HepG2 (cell line): ENCODE measurements around the gene WDR54. TPM values are rescaled to one million over a fixed set of nuclear protein-coding genes. Genes with fewer than 3 reads are reported as not detected.
"Not testable (repeated sequence)": the region's sequence is repeated elsewhere in the genome, so short reads cannot be mapped to it uniquely, and the experiment has no call there.

Experiments
- ATAC-seq: fragments of 200-7000 bp; cut with Tn5 transposase; 3 replicates; pipeline ENCODE4 v1.9.1; 2020; ENCODE audit warnings: mild to moderate bottlenecking, moderate library complexity
- BruUV-seq: library from RNA; stranded (reverse); fragments of 400-500 nt; replicated peaks from 2 replicates; lab custom pipeline; 2021; lab: Mats Ljungman, UMichigan
- CTCF ChIA-PET: fragments of 300-600 bp; formaldehyde crosslinking; extraction: SDS; loops from one replicate; lab custom pipeline; 2021; ENCODE audit warnings: low total read pairs, inconsistent platforms, low intra/inter-chr PET ratio; lab: Yijun Ruan, JAX
- POLR2A ChIA-PET: fragments of 350-600 bp; sonication (Branson Sonifier 250); formaldehyde crosslinking; loops from one replicate; lab custom pipeline; 2020; ENCODE audit warnings: antibody characterized with exemption, inconsistent platforms; lab: Yijun Ruan, JAX
- DNase-seq: peaks from one replicate; pipeline ENCODE4 v3.0.0-alpha.2; 2015; ENCODE audit warnings: low spot score
- FAIRE-seq: peaks from 3 replicates; lab custom pipeline; 2011; peaks lifted over from hg19 to GRCh38; lab: Jason Lieb, UNC
- H2AFZ ChIP-seq: one replicate; pipeline ENCODE4 v1.6.1; 2011; ENCODE audit warnings: low read length, inconsistent platforms
- H3K27ac ChIP-seq: fragments of 300-600 bp; 3 replicates; pipeline ENCODE4 v1.8.0; 2011; ENCODE audit warnings: mixed run types, mild to moderate bottlenecking, mixed read lengths, low read length, inconsistent platforms; ENCODE audit not compliant: insufficient read depth; ENCODE audit errors: extremely low read length
- H3K27me3 ChIP-seq, 2 experiments: fragments of 200-600 bp in 1 of 2; 2 replicates in 1 of 2; 3 replicates in 1 of 2; pipeline versions ENCODE4 v1.6.0 to v1.8.0; 2011; ENCODE audit warnings: low read length in 2 of 2, mild to moderate bottlenecking in 2 of 2, moderate library complexity in 2 of 2, inconsistent platforms in 1 of 2; ENCODE audit not compliant: insufficient read depth in 2 of 2, control insufficient read depth in 1 of 2
- H3K36me3 ChIP-seq, 2 experiments: fragments of 200-600 bp in 1 of 2; replicated peaks in 1 of 2; 2 replicates in 1 of 2; 3 replicates in 1 of 2; pipeline versions ENCODE4 v1.5.1 to v1.8.0; 2011; ENCODE audit warnings: low read length in 2 of 2, inconsistent platforms in 1 of 2; ENCODE audit not compliant: insufficient read depth in 2 of 2, control insufficient read depth in 1 of 2
- H3K4me1 ChIP-seq: 2 replicates; pipeline ENCODE4 v1.5.1; 2012; ENCODE audit warnings: low read length, inconsistent platforms; ENCODE audit not compliant: insufficient read depth
- H3K4me2 ChIP-seq: 2 replicates; pipeline ENCODE4 v1.6.0; 2011; ENCODE audit warnings: low read depth, low read length, inconsistent platforms
- H3K4me3 ChIP-seq, 3 experiments: fragments of 200-600 bp in 1 of 3; sonication (generic), shearing (Covaris generic) in 1 of 3; replicated peaks in 1 of 3; 2 replicates each; pipeline ENCODE4 v1.5.1; 2011 to 2016; ENCODE audit warnings: low read length in 3 of 3, inconsistent platforms in 2 of 3, low read depth in 2 of 3, mild to moderate bottlenecking in 2 of 3, control low read depth in 1 of 3, mixed read lengths in 1 of 3; ENCODE audit not compliant: insufficient read depth in 1 of 3
- H3K79me2 ChIP-seq: one replicate; pipeline ENCODE4 v1.6.1; 2011; ENCODE audit warnings: low read length, inconsistent platforms; ENCODE audit not compliant: insufficient read depth
- H3K9ac ChIP-seq: 2 replicates; pipeline ENCODE4 v1.6.0; 2011; ENCODE audit warnings: mild to moderate bottlenecking, low read depth, low read length, inconsistent platforms; ENCODE audit not compliant: insufficient read depth
- H3K9me3 ChIP-seq: 2 replicates; pipeline ENCODE4 v1.5.1; 2012; ENCODE audit warnings: mild to moderate bottlenecking, low read length
- H4K20me1 ChIP-seq: 2 replicates; pipeline ENCODE4 v1.6.0; 2011; ENCODE audit warnings: inconsistent platforms, mild to moderate bottlenecking, low read length, moderate library complexity; ENCODE audit not compliant: insufficient read depth
- CHD4 ChIP-seq: fragments of 200-600 bp; sonication (generic); IDR thresholded peaks from 2 replicates; pipeline ENCODE4 v1.7.0; 2017; ENCODE audit warnings: mild to moderate bottlenecking, low read length, borderline replicate concordance
- CREM ChIP-seq, 2 experiments: sonication (generic) in 1 of 2; formaldehyde crosslinking in 1 of 2; IDR thresholded peaks; 2 replicates each; pipeline versions ENCODE4 v1.4.0 to v1.6.1; 2016 to 2020; ENCODE audit warnings: antibody characterized with exemption in 1 of 2, mild to moderate bottlenecking in 1 of 2, missing genetic modification reagents in 1 of 2
- KAT7 ChIP-seq: IDR thresholded peaks from 2 replicates; pipeline ENCODE4 v1.6.1; 2018; ENCODE audit warnings: borderline replicate concordance, missing compliant biosample characterization
- KLF16 ChIP-seq, 2 experiments: sonication (generic) in 1 of 2; formaldehyde crosslinking in 1 of 2; IDR thresholded peaks; 2 replicates each; pipeline versions ENCODE4 v1.6.1 to v1.8.0; 2016 to 2023; ENCODE audit warnings: missing genetic modification reagents in 2 of 2, missing compliant biosample characterization in 1 of 2
- MEIS2 ChIP-seq: sonication (generic); formaldehyde crosslinking; IDR thresholded peaks from 2 replicates; pipeline ENCODE4 v1.9.0; 2021; ENCODE audit warnings: mild to moderate bottlenecking, missing genetic modification reagents
- MIER3 ChIP-seq: IDR thresholded peaks from 2 replicates; pipeline ENCODE4 v1.6.1; 2016; ENCODE audit warnings: missing compliant biosample characterization, borderline replicate concordance
- RFX3 ChIP-seq: IDR thresholded peaks from 2 replicates; pipeline ENCODE4 v1.6.1; 2016; ENCODE audit warnings: missing biosample characterization, missing genetic modification reagents
- RXRB ChIP-seq: IDR thresholded peaks from 2 replicates; pipeline ENCODE4 v1.6.1; 2016; ENCODE audit warnings: borderline replicate concordance, missing genetic modification reagents, missing compliant biosample characterization
- SNAPC2 ChIP-seq: sonication (generic); formaldehyde crosslinking; IDR thresholded peaks from 2 replicates; pipeline ENCODE4 v1.8.1; 2022; ENCODE audit warnings: mild to moderate bottlenecking, missing genetic modification reagents
- TARDBP ChIP-seq: sonication (generic); formaldehyde crosslinking; IDR thresholded peaks from 2 replicates; pipeline ENCODE4 v1.8.0; 2022; ENCODE audit warnings: mild to moderate bottlenecking, missing genetic modification reagents
- TBP ChIP-seq: sonication (generic); formaldehyde crosslinking; IDR thresholded peaks from 2 replicates; pipeline ENCODE4 v1.5.0; 2020; ENCODE audit warnings: missing genetic modification reagents
- XRCC5 ChIP-seq: fragments of 200-400 bp; formaldehyde crosslinking; optimal IDR thresholded peaks from 2 replicates; pipeline ENCODE3; 2017; ENCODE audit warnings: mild to moderate bottlenecking, low read length
- ZFP1 ChIP-seq: IDR thresholded peaks from 2 replicates; pipeline ENCODE4 v1.6.1; 2016
- ZMYM3 ChIP-seq: sonication (generic); formaldehyde crosslinking; IDR thresholded peaks from 2 replicates; pipeline ENCODE4 v1.5.1; 2020; ENCODE audit warnings: mild to moderate bottlenecking, missing genetic modification reagents
- ZNF121 ChIP-seq: sonication (generic); formaldehyde crosslinking; IDR thresholded peaks from 2 replicates; pipeline ENCODE4 v1.5.0; 2020; ENCODE audit warnings: mild to moderate bottlenecking, missing genetic modification reagents
- ZNF350 ChIP-seq: sonication (generic); formaldehyde crosslinking; IDR thresholded peaks from 2 replicates; pipeline ENCODE4 v1.4.0; 2020; ENCODE audit warnings: mild to moderate bottlenecking, low read depth, missing genetic modification reagents, borderline replicate concordance
- ZNF878 ChIP-seq: sonication (generic); formaldehyde crosslinking; IDR thresholded peaks from 2 replicates; pipeline ENCODE4 v1.8.1; 2023; ENCODE audit warnings: mild to moderate bottlenecking, missing genetic modification reagents, moderate library complexity
- WGBS: methylation state at CpG from one replicate; pipeline ENCODE4 v1.1.6; 2017; ENCODE audit warnings: low lambda C conversion rate; 5-methylcytosine and 5-hydroxymethylcytosine counted together
- in situ Hi-C: cut with HindIII; loops from 2 replicates; pipeline ENCODE4 v1.10.0; 2017; ENCODE audit warnings: low pct_unique_long_range_greater_than_20kb; ENCODE audit not compliant: extremely low pct_ligation_motif_present
- intact Hi-C: fragments of 100-400 bp; cut with micrococcal nuclease; formaldehyde crosslinking; loops from one replicate; pipeline ENCODE4 v1.10.0; 2022; ENCODE audit not compliant: unreplicated experiment
- polyA plus RNA-seq, 8 experiments: library from polyadenylated mRNA; depleted of rRNA in 3 of 8; stranded (reverse) in 7 of 8; unstranded in 1 of 8; fragments of >200 nt; fragmentation: Illumina TruSeq in 4 of 8; extraction: Trizol in 4 of 8; gene quantifications; 2 replicates each; pipeline versions ENCODE4 v1.2.1 to v1.2.3, GENCODE V29; 2011 to 2016; ENCODE audit warnings: low read depth in 4 of 8, missing spikeins in 1 of 8, mixed read lengths in 1 of 8; ENCODE audit not compliant: insufficient read depth in 1 of 8
- total RNA-seq, 5 experiments: library from RNA; depleted of rRNA; stranded (reverse); fragments of >200 nt; fragmentation: Illumina TruSeq; extraction: Trizol; gene quantifications; 2 replicates each; pipeline ENCODE4 v1.2.3, GENCODE V29; 2016; ENCODE audit warnings: low read depth in 1 of 5
- TF ChIP-seq, protein P1 (sequence below): sonication (generic); formaldehyde crosslinking; IDR thresholded peaks from 2 replicates; pipeline ENCODE4 v1.4.0; 2020; ENCODE audit warnings: missing genetic modification reagents, mild to moderate bottlenecking, borderline replicate concordance
- TF ChIP-seq, protein P2 (sequence below): sonication (generic); formaldehyde crosslinking; IDR thresholded peaks from 2 replicates; pipeline ENCODE4 v1.9.0; 2022; ENCODE audit warnings: low read depth, missing genetic modification reagents

WDR54 gene
- total and polyA plus RNA-seq, 2 of the 13 experiments (the other 11 are each of a cell fraction or from before 2014, with no cell fraction given), result 2.0 to 17.3 TPM

GRCh38 chr2:74442483-74443297 lies 21.2 kb downstream of the WDR54 start:
- peak overlapping the region; percentile 95 for H3K4me2 ChIP-seq
- FAIRE-seq; H3K27me3 ChIP-seq; H3K9me3 ChIP-seq; DNase-seq; BruUV-seq; CTCF ChIA-PET; ATAC-seq; in situ Hi-C loops; H2AFZ ChIP-seq; TF ChIP-seq CREM (CRISPR knock-in tag; IDR thresholded peaks at IDR 0.05): not testable (repeated sequence)
- H3K79me2 ChIP-seq, result peaks cover 43% of the 10 kb centered on the region
- 45% methylated on average over 16 of the region's 16 CpGs for WGBS
- POLR2A ChIA-PET, result interaction anchor here (0.9 to 11.6 kb wide), 18 partner anchors 12 to 265 kb away, joined by 3 to 342 read pairs (median 10); partner anchors contain the start of genes AUP1, C2orf81, CCDC142 and DQX1
- peak overlapping the region; percentile 91 for H3K9ac ChIP-seq
- H3K27ac ChIP-seq, result peak overlapping the region; percentile 91
- peaks cover 11 to 20% of the 10 kb centered on the region in 2 experiments; a peak in 4 of 5 replicates for H3K36me3 ChIP-seq
- peak overlapping the region; percentile 76 to 94 (median 93) for H3K4me3 ChIP-seq
- H3K4me1 ChIP-seq, result peaks cover 68% of the 10 kb centered on the region
- H4K20me1 ChIP-seq, result peaks cover 26% of the 10 kb centered on the region
- intact Hi-C loops, result loop anchor here (1.0 kb wide), 1 partner anchor 17 kb away; no protein-coding TSS in a partner anchor
- TF ChIP-seq ZNF878 (CRISPR knock-in tag) (peak; percentile 63; the same call in 1 of the 2 replicates), ZNF350 (peak; percentile 67; the same call in 1 of the 2 replicates), KAT7 (CRISPR knock-in tag) (0 out of 2 replicates have a peak, but pooled peaks have one; percentile 28), RXRB (CRISPR knock-in tag) (peak; percentile 4; the same call in 1 of the 2 replicates), MIER3 (peak; percentile 11; the same call in 1 of the 2 replicates), RFX3 (peak; percentile 6; the same call in 1 of the 2 replicates), ZNF121 (CRISPR knock-in tag) (peak; percentile 84; the same call in 1 of the 2 replicates), ZFP1 (CRISPR knock-in tag) (0 out of 2 replicates have a peak, but pooled peaks have one; percentile 6), CHD4 (peak; percentile 98), SNAPC2 (CRISPR knock-in tag) (peak; percentile 2; the same call in 1 of the 2 replicates), CREM (IDR thresholded peaks at IDR 0.05) (peak; percentile 38; the same call in 1 of the 2 replicates), MEIS2 (CRISPR knock-in tag) (peak; percentile 3; the same call in 1 of the 2 replicates), KLF16 (CRISPR knock-in tag; IDR thresholded peaks at IDR 0.05) (peak in 1 of 2 experiments; percentile 8; a peak in 1 of 4 replicates), ZMYM3 (CRISPR knock-in tag) (peak; percentile 97), TBP (CRISPR knock-in tag) (0 out of 2 replicates have a peak, but pooled peaks have one; percentile 60), TARDBP (peak; percentile 10; the same call in 1 of the 2 replicates), XRCC5 (peak; percentile 14)
- TF ChIP-seq, protein P1, sequence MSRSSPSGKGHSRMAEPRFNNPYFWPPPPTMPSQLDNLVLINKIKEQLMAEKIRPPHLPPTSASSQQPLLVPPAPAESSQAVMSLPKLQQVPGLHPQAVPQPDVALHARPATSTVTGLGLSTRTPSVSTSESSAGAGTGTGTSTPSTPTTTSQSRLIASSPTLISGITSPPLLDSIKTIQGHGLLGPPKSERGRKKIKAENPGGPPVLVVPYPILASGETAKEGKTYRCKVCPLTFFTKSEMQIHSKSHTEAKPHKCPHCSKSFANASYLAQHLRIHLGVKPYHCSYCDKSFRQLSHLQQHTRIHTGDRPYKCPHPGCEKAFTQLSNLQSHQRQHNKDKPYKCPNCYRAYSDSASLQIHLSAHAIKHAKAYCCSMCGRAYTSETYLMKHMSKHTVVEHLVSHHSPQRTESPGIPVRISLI (CRISPR knock-in tag), result peak; percentile 40; the same call in 1 of the 2 replicates
- TF ChIP-seq, protein P2, sequence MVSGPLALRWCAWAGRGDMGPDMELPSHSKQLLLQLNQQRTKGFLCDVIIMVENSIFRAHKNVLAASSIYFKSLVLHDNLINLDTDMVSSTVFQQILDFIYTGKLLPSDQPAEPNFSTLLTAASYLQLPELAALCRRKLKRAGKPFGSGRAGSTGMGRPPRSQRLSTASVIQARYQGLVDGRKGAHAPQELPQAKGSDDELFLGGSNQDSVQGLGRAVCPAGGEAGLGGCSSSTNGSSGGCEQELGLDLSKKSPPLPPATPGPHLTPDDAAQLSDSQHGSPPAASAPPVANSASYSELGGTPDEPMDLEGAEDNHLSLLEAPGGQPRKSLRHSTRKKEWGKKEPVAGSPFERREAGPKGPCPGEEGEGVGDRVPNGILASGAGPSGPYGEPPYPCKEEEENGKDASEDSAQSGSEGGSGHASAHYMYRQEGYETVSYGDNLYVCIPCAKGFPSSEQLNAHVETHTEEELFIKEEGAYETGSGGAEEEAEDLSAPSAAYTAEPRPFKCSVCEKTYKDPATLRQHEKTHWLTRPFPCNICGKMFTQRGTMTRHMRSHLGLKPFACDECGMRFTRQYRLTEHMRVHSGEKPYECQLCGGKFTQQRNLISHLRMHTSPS, result peak; percentile 30; the same call in 1 of the 2 replicates
